GM18499 (cell line): ENCODE measurements around the gene USP34.

Source experiments
- ATAC-seq: cut with Tn5 transposase; IDR thresholded peaks from one replicate; pipeline ENCODE4 v1.9.1; 2021; ENCODE audit warnings: moderate number of reproducible peaks; ENCODE audit not compliant: insufficient read depth, unreplicated experiment

Gene USP34

GRCh38 chr2:61255580-61256437 is 215.1 kb downstream of the USP34 start:
- no peak for ATAC-seq

GRCh38 chr2:61254536-61254935 is 216.4 kb downstream of the USP34 start:
- ATAC-seq: no peak

GRCh38 chr2:61253136-61253535 is 217.8 kb downstream of the USP34 start:
- no peak for ATAC-seq

GRCh38 chr2:61252031-61252430 is 218.9 kb downstream of the USP34 start:
- no peak for ATAC-seq

- ATAC-seq: no peak
These were observed 221.3 kb downstream of the USP34 start for GRCh38 chr2:61249521-61250071.

GRCh38 chr2:61247204-61247812 is 223.6 kb downstream of the USP34 start:
- ATAC-seq: no peak

- ATAC-seq: no peak
These were observed 226.2 kb downstream of the USP34 start for GRCh38 chr2:61244694-61245093.

- ATAC-seq: no peak
These were observed 229.6 kb downstream of the USP34 start for GRCh38 chr2:61241266-61241665.

- no peak for ATAC-seq
These were observed 232.5 kb downstream of the USP34 start for GRCh38 chr2:61238219-61239012.

- no peak for ATAC-seq
These were observed 235.2 kb downstream of the USP34 start for GRCh38 chr2:61235716-61236115.

- ATAC-seq: no peak
These were observed 237.3 kb downstream of the USP34 start for GRCh38 chr2:61233581-61233980.

GRCh38 chr2:61229936-61230335 is 241.0 kb downstream of the USP34 start:
- ATAC-seq: no peak

- ATAC-seq: no peak
These were observed 248.3 kb downstream of the USP34 start for GRCh38 chr2:61222567-61222966.

- no peak for ATAC-seq
These were observed 249.1 kb downstream of the USP34 start for GRCh38 chr2:61221819-61222218.

GRCh38 chr2:61220768-61221167 is 250.1 kb downstream of the USP34 start:
- ATAC-seq: no peak

- ATAC-seq: no peak
These were observed 252.1 kb downstream of the USP34 start for GRCh38 chr2:61218817-61219170.

- no peak for ATAC-seq
These were observed 252.6 kb downstream of the USP34 start for GRCh38 chr2:61218076-61218816.

- ATAC-seq: no peak
These were observed 256.7 kb downstream of the USP34 start for GRCh38 chr2:61214171-61214570.

GRCh38 chr2:61210332-61210981 is 260.4 kb downstream of the USP34 start:
- no peak for ATAC-seq

- ATAC-seq: no peak
These were observed 265.8 kb downstream of the USP34 start for GRCh38 chr2:61205132-61205531.
